HepG2 (cell line): ENCODE results near the gene SRD5A1. TPM values are rescaled to one million over a fixed set of nuclear protein-coding genes. Genes with fewer than 3 reads are reported as not detected.
A peak's percentile ranks its signal among the peaks of the same experiment; 100 is the strongest.

Experiments
- GMEB2 ChIP-seq: IDR thresholded peaks from 2 replicates; pipeline ENCODE4 v1.6.1; 2016; ENCODE audit warnings: missing biosample characterization, missing genetic modification reagents, low read depth
- JARID2 ChIP-seq: sonication (generic); formaldehyde crosslinking; IDR thresholded peaks from 2 replicates; pipeline ENCODE4 v1.8.1; 2023; ENCODE audit warnings: missing genetic modification reagents, inconsistent platforms; ENCODE audit not compliant: insufficient replicate concordance
- MAFK ChIP-seq, 2 experiments: IDR thresholded peaks in 1 of 2; conservative IDR thresholded peaks in 1 of 2; 2 replicates each; pipeline ENCODE4 v1.6.1; 2011; ENCODE audit warnings: improper control_type of control experiment in 2 of 2, low read length in 2 of 2
- NRL ChIP-seq: sonication (generic); formaldehyde crosslinking; IDR thresholded peaks from 2 replicates; pipeline ENCODE4 v1.5.0; 2020; ENCODE audit warnings: missing genetic modification reagents, mild to moderate bottlenecking, moderate library complexity, borderline replicate concordance
- SIN3A ChIP-seq: IDR thresholded peaks from 2 replicates; pipeline ENCODE4 v1.6.1; 2011; ENCODE audit warnings: low read depth, mild to moderate bottlenecking, control low read depth, low read length, borderline replicate concordance
- TCF7L2 ChIP-seq: IDR thresholded peaks from 2 replicates; pipeline ENCODE4 v1.6.1; 2011; ENCODE audit warnings: mild to moderate bottlenecking, low read depth, low read length, moderate library complexity
- WIZ ChIP-seq: sonication (generic); formaldehyde crosslinking; IDR thresholded peaks from 2 replicates; pipeline ENCODE4 v1.5.1; 2020; ENCODE audit warnings: mild to moderate bottlenecking, missing genetic modification reagents
- ZBTB20 ChIP-seq: sonication (generic); formaldehyde crosslinking; IDR thresholded peaks from 2 replicates; pipeline ENCODE4 v1.8.1; 2023; ENCODE audit warnings: missing genetic modification reagents, low read depth, mild to moderate bottlenecking, borderline replicate concordance
- ZC3H4 ChIP-seq: sonication (generic); formaldehyde crosslinking; IDR thresholded peaks from 2 replicates; pipeline ENCODE4 v1.4.0; 2020; ENCODE audit warnings: missing genetic modification reagents, borderline replicate concordance
- ZNF343 ChIP-seq: sonication (generic); formaldehyde crosslinking; IDR thresholded peaks from 2 replicates; pipeline ENCODE4 v1.4.0; 2020; ENCODE audit warnings: mild to moderate bottlenecking, missing genetic modification reagents
- ZNF607 ChIP-seq: sonication (generic); formaldehyde crosslinking; IDR thresholded peaks from 2 replicates; pipeline ENCODE4 v1.5.1; 2020; ENCODE audit warnings: missing genetic modification reagents, mild to moderate bottlenecking, borderline replicate concordance
- ZNF619 ChIP-seq: sonication (generic); formaldehyde crosslinking; IDR thresholded peaks from 2 replicates; pipeline ENCODE4 v1.4.0; 2020; ENCODE audit warnings: mild to moderate bottlenecking, missing genetic modification reagents
- ZNF687 ChIP-seq: sonication (generic); formaldehyde crosslinking; IDR thresholded peaks from 2 replicates; pipeline ENCODE4 v1.5.1; 2020; ENCODE audit warnings: mild to moderate bottlenecking, missing genetic modification reagents, moderate library complexity
- ZNF7 ChIP-seq: IDR thresholded peaks from 2 replicates; pipeline ENCODE4 v1.6.1; 2016; ENCODE audit warnings: missing biosample characterization, missing genetic modification reagents
- ZNF878 ChIP-seq: sonication (generic); formaldehyde crosslinking; IDR thresholded peaks from 2 replicates; pipeline ENCODE4 v1.8.1; 2023; ENCODE audit warnings: mild to moderate bottlenecking, missing genetic modification reagents, moderate library complexity
- polyA plus RNA-seq, 8 experiments: library from polyadenylated mRNA; depleted of rRNA in 3 of 8; stranded (reverse) in 7 of 8; unstranded in 1 of 8; fragments of >200 nt; fragmentation: Illumina TruSeq in 4 of 8; extraction: Trizol in 4 of 8; gene quantifications; 2 replicates each; pipeline versions ENCODE4 v1.2.1 to v1.2.3, GENCODE V29; 2011 to 2016; ENCODE audit warnings: low read depth in 4 of 8, missing spikeins in 1 of 8, mixed read lengths in 1 of 8; ENCODE audit not compliant: insufficient read depth in 1 of 8
- total RNA-seq, 5 experiments: library from RNA; depleted of rRNA; stranded (reverse); fragments of >200 nt; fragmentation: Illumina TruSeq; extraction: Trizol; gene quantifications; 2 replicates each; pipeline ENCODE4 v1.2.3, GENCODE V29; 2016; ENCODE audit warnings: low read depth in 1 of 5
- TF ChIP-seq, protein P1 (sequence below): sonication (generic); formaldehyde crosslinking; IDR thresholded peaks from 2 replicates; pipeline ENCODE4 v1.4.0; 2020; ENCODE audit warnings: mild to moderate bottlenecking, missing genetic modification reagents
- TF ChIP-seq, protein P2 (sequence below): IDR thresholded peaks from 2 replicates; pipeline ENCODE4 v1.4.0; 2020; ENCODE audit warnings: mild to moderate bottlenecking, missing genetic modification reagents
- TF ChIP-seq, protein P3 (sequence below): IDR thresholded peaks from 2 replicates; pipeline ENCODE4 v1.6.1; 2016; ENCODE audit warnings: missing genetic modification reagents, missing compliant biosample characterization

SRD5A1 gene
- total and polyA plus RNA-seq, 2 of the 13 experiments (the other 11 are each of a cell fraction or from before 2014, with no cell fraction given): 6.1 to 9.9 TPM

DNA sequence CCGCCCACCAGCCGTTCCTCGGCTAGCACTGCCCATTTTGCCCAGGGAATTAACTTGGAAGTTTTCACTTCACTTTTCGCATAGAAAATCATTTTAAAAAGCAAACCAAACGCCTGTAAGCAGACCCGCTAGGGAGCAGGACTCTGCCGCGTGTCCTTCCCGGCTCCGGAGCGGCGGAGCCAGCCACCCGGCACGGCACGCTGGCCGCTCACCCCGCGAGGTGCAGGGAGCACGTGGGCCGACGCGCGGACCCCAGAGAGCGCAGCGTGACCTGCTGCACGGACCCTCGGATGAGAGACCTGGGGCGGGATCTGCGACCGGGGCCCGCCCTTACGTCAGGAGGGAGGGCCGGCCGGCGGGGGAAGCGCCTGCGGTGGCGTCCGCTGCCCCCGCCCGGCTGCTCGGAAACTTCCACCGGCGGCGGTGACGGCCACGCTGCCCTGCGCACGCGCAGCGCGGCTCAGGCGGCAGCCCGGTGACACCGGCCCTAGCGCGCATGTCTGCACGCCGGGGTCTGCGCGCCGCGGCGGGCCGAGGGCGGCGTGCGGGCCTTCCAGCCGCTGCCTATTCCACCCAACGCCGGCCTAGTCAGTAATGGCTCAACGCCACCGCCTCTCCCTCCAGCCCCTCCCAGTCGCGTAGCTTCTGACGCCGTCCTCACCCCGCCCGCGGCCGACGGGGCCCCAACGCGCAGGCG, 79.5 kb downstream of the SRD5A1 start (continued):
- TF ChIP-seq, protein P1, sequence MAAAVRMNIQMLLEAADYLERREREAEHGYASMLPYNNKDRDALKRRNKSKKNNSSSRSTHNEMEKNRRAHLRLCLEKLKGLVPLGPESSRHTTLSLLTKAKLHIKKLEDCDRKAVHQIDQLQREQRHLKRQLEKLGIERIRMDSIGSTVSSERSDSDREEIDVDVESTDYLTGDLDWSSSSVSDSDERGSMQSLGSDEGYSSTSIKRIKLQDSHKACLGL (CRISPR knock-in tag): peak; percentile 98
- no peak for TF ChIP-seq MAFK (conservative IDR thresholded peaks at IDR 0.05 in 1 of 2, IDR thresholded peaks at IDR 0.05 in 1 of 2; ENCODE audit: low read length in 2 of 2)
- peak; percentile 52; the same call in 1 of the 2 replicates for TF ChIP-seq ZNF619
- TF ChIP-seq, protein P2, sequence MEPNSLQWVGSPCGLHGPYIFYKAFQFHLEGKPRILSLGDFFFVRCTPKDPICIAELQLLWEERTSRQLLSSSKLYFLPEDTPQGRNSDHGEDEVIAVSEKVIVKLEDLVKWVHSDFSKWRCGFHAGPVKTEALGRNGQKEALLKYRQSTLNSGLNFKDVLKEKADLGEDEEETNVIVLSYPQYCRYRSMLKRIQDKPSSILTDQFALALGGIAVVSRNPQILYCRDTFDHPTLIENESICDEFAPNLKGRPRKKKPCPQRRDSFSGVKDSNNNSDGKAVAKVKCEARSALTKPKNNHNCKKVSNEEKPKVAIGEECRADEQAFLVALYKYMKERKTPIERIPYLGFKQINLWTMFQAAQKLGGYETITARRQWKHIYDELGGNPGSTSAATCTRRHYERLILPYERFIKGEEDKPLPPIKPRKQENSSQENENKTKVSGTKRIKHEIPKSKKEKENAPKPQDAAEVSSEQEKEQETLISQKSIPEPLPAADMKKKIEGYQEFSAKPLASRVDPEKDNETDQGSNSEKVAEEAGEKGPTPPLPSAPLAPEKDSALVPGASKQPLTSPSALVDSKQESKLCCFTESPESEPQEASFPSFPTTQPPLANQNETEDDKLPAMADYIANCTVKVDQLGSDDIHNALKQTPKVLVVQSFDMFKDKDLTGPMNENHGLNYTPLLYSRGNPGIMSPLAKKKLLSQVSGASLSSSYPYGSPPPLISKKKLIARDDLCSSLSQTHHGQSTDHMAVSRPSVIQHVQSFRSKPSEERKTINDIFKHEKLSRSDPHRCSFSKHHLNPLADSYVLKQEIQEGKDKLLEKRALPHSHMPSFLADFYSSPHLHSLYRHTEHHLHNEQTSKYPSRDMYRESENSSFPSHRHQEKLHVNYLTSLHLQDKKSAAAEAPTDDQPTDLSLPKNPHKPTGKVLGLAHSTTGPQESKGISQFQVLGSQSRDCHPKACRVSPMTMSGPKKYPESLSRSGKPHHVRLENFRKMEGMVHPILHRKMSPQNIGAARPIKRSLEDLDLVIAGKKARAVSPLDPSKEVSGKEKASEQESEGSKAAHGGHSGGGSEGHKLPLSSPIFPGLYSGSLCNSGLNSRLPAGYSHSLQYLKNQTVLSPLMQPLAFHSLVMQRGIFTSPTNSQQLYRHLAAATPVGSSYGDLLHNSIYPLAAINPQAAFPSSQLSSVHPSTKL (CRISPR knock-in tag): peak; percentile 63; the same call in 1 of the 2 replicates
- TF ChIP-seq NRL (CRISPR knock-in tag): peak; percentile 90
- TF ChIP-seq ZNF687: peak; percentile 98
- peak; percentile 8; the same call in 1 of the 2 replicates for TF ChIP-seq ZBTB20
- no peak for TF ChIP-seq ZC3H4 (CRISPR knock-in tag)
- peak; percentile 59 for TF ChIP-seq GMEB2 (CRISPR knock-in tag)
- TF ChIP-seq, protein P3, sequence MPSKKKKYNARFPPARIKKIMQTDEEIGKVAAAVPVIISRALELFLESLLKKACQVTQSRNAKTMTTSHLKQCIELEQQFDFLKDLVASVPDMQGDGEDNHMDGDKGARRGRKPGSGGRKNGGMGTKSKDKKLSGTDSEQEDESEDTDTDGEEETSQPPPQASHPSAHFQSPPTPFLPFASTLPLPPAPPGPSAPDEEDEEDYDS (CRISPR knock-in tag): no peak; the same call in 1 of the 2 replicates
- TF ChIP-seq ZNF878 (CRISPR knock-in tag): 0 out of 2 replicates have a peak, but pooled peaks have one; percentile 40
- TF ChIP-seq JARID2 (CRISPR knock-in tag): no peak
- peak; percentile 92; the same call in 1 of the 2 replicates for TF ChIP-seq SIN3A
- peak; percentile 68; the same call in 1 of the 2 replicates for TF ChIP-seq WIZ (CRISPR knock-in tag)
- peak; percentile 96 for TF ChIP-seq ZNF607 (CRISPR knock-in tag)
- no peak for TF ChIP-seq TCF7L2
- TF ChIP-seq ZNF343: peak; percentile 94
- TF ChIP-seq ZNF7 (CRISPR knock-in tag): no peak
